Chondrocyte (in vitro differentiated cells): ENCODE data around the gene ETV1. TPM values are rescaled to one million over a fixed set of nuclear protein-coding genes. Genes with fewer than 3 reads are reported as not detected.

ENCODE experiments used
- DNase-seq: peaks from one replicate; pipeline ENCODE4 v3.0.0; 2021; ENCODE audit warnings: mixed read lengths, low spot score
- H3K27ac Mint-ChIP-seq: one replicate; pipeline ENCODE4 v1.8.0; 2021; ENCODE audit warnings: mild to moderate bottlenecking, moderate library complexity, mixed read lengths; ENCODE audit not compliant: unreplicated experiment
- H3K27me3 Mint-ChIP-seq: 2 replicates; pipeline ENCODE4 v1.8.0; 2021; ENCODE audit warnings: low read depth, mixed read lengths
- H3K36me3 Mint-ChIP-seq: 2 replicates; pipeline ENCODE4 v1.8.0; 2021; ENCODE audit warnings: low read depth, mixed read lengths
- H3K4me1 Mint-ChIP-seq: 2 replicates; pipeline ENCODE4 v1.8.0; 2021; ENCODE audit warnings: low read depth, mild to moderate bottlenecking, mixed read lengths
- H3K4me3 Mint-ChIP-seq: one replicate; pipeline ENCODE4 v1.8.0; 2021; ENCODE audit warnings: mild to moderate bottlenecking, moderate library complexity, mixed read lengths; ENCODE audit not compliant: unreplicated experiment
- H3K9me3 Mint-ChIP-seq: 2 replicates; pipeline ENCODE4 v1.8.0; 2021; ENCODE audit warnings: low read depth, mixed read lengths
- CTCF ChIP-seq: fragments of 200-600 bp; sonication (generic); IDR thresholded peaks from 2 replicates; pipeline ENCODE4 v1.5.0; 2021; ENCODE audit warnings: antibody characterized with exemption, mild to moderate bottlenecking, moderate library complexity
- total RNA-seq: library from RNA; stranded (reverse); gene quantifications from 3 replicates; pipeline ENCODE4 v1.2.1, GENCODE V29; 2021

ETV1 gene
- total RNA-seq, 1 donor from 2014 or later: 2.7 TPM

- no peaks in the 10 kb centered on the region for H3K27me3 Mint-ChIP-seq
- H3K4me3 Mint-ChIP-seq: no peak overlapping the region
- no peak for TF ChIP-seq CTCF
- H3K9me3 Mint-ChIP-seq: no peaks in the 10 kb centered on the region
- no peaks in the 10 kb centered on the region for H3K4me1 Mint-ChIP-seq
- no peak for DNase-seq
- no peak overlapping the region for H3K27ac Mint-ChIP-seq
- H3K36me3 Mint-ChIP-seq: no peaks in the 10 kb centered on the region
These were observed 25.5 kb downstream of the ETV1 start for GRCh38 chr7:13963925-13964324.

GRCh38 chr7:13955494-13955893, 34.0 kb downstream of the ETV1 start:
- H3K9me3 Mint-ChIP-seq: no peaks in the 10 kb centered on the region
- no peak overlapping the region for H3K4me3 Mint-ChIP-seq
- H3K27me3 Mint-ChIP-seq: no peaks in the 10 kb centered on the region
- no peaks in the 10 kb centered on the region for H3K36me3 Mint-ChIP-seq
- no peak for DNase-seq
- no peaks in the 10 kb centered on the region for H3K4me1 Mint-ChIP-seq
- no peak for TF ChIP-seq CTCF
- no peak overlapping the region for H3K27ac Mint-ChIP-seq

- Mint-ChIP-seq H3K27me3 (no peaks in the 10 kb centered on the region), H3K27ac (no peak overlapping the region), H3K9me3 (no peaks in the 10 kb centered on the region), H3K36me3 (no peaks in the 10 kb centered on the region), H3K4me1 (no peaks in the 10 kb centered on the region), H3K4me3 (no peak overlapping the region)
- no peak for TF ChIP-seq CTCF
- no peak for DNase-seq
These were observed 36.1 kb downstream of the ETV1 start for GRCh38 chr7:13953368-13953767.

GRCh38 chr7:13952921-13953320, 36.5 kb downstream of the ETV1 start:
- H3K27me3 Mint-ChIP-seq: no peaks in the 10 kb centered on the region
- H3K4me1 Mint-ChIP-seq: no peaks in the 10 kb centered on the region
- no peak for TF ChIP-seq CTCF
- H3K27ac Mint-ChIP-seq: no peak overlapping the region
- H3K9me3 Mint-ChIP-seq: no peaks in the 10 kb centered on the region
- no peak overlapping the region for H3K4me3 Mint-ChIP-seq
- DNase-seq: no peak
- no peaks in the 10 kb centered on the region for H3K36me3 Mint-ChIP-seq

- no peaks in the 10 kb centered on the region for H3K9me3 Mint-ChIP-seq
- no peak for TF ChIP-seq CTCF
- DNase-seq: no peak
- H3K4me3 Mint-ChIP-seq: no peak overlapping the region
- H3K27ac Mint-ChIP-seq: no peak overlapping the region
- H3K27me3 Mint-ChIP-seq: no peaks in the 10 kb centered on the region
- peaks cover 8% of the 10 kb centered on the region for H3K4me1 Mint-ChIP-seq
- no peaks in the 10 kb centered on the region for H3K36me3 Mint-ChIP-seq
These were observed 39.5 kb downstream of the ETV1 start for GRCh38 chr7:13949939-13950338.
